K562 (cell line): Measurements from ENCODE around the gene NDRG3. TPM values are rescaled to one million over a fixed set of nuclear protein-coding genes. Genes with fewer than 3 reads are reported as not detected.

Source experiments
- ATAC-seq: fragments of 200-7000 bp; cut with Tn5 transposase; 3 replicates; pipeline ENCODE4 v1.9.1; 2020; ENCODE audit warnings: moderate library complexity
- BruUV-seq: library from RNA; stranded (reverse); fragments of 400-500 nt; replicated peaks from 2 replicates; lab custom pipeline; 2021; lab: Mats Ljungman, UMichigan
- CTCF ChIA-PET: fragments of 300-600 bp; formaldehyde crosslinking; extraction: SDS; loops from one replicate; lab custom pipeline; 2021; ENCODE audit warnings: low intra/inter-chr PET ratio; lab: Yijun Ruan, JAX
- POLR2A ChIA-PET: fragments of 300-600, 350-650 bp; sonication (Branson Sonifier 250); formaldehyde crosslinking; extraction: SDS; loops from one replicate; lab custom pipeline; 2021; ENCODE audit warnings: antibody characterized with exemption, inconsistent platforms; lab: Yijun Ruan, JAX
- DNase-seq, 4 experiments: peaks; one replicate each; pipeline versions ENCODE4 v3.0.0 to v3.0.0-alpha.2; 2011 to 2018; ENCODE audit warnings: low spot score in 3 of 4, mixed read lengths in 3 of 4; ENCODE audit errors: extremely low read depth in 1 of 4
- FAIRE-seq: peaks from 2 replicates; lab custom pipeline; 2011; peaks lifted over from hg19 to GRCh38; lab: Jason Lieb, UNC
- H2AFZ ChIP-seq: 2 replicates; pipeline ENCODE4 v1.6.0; 2011; ENCODE audit warnings: low read depth, low read length, control low read depth, inconsistent platforms
- H3K27ac ChIP-seq: fragments of 200-600 bp; 3 replicates; pipeline ENCODE4 v1.8.0; 2011; ENCODE audit warnings: low read depth, mild to moderate bottlenecking, control low read depth, inconsistent platforms, low read length, moderate library complexity, mixed read lengths; ENCODE audit errors: extremely low read depth
- H3K27me3 ChIP-seq, 2 experiments: fragments of 300-600 bp in 1 of 2; 2 replicates in 1 of 2; 3 replicates in 1 of 2; pipeline versions ENCODE4 v1.6.0 to v1.8.0; 2011; ENCODE audit warnings: inconsistent platforms in 2 of 2, low read length in 2 of 2, mild to moderate bottlenecking in 1 of 2, mixed read lengths in 1 of 2, moderate library complexity in 1 of 2; ENCODE audit not compliant: control insufficient read depth in 2 of 2, insufficient read depth in 2 of 2
- H3K36me3 ChIP-seq: fragments of 300-600 bp; 3 replicates; pipeline ENCODE4 v1.8.0; 2011; ENCODE audit warnings: mild to moderate bottlenecking, low read length, inconsistent platforms; ENCODE audit not compliant: control insufficient read depth, insufficient read depth
- H3K4me1 ChIP-seq, 2 experiments: fragments of 200-600 bp in 1 of 2; replicated peaks in 1 of 2; 2 replicates in 1 of 2; 3 replicates in 1 of 2; pipeline versions ENCODE4 v1.5.1 to v1.8.0; 2011; ENCODE audit warnings: inconsistent platforms in 2 of 2, low read length in 2 of 2, mild to moderate bottlenecking in 1 of 2, mixed read lengths in 1 of 2, moderate library complexity in 1 of 2; ENCODE audit not compliant: control insufficient read depth in 2 of 2, insufficient read depth in 2 of 2
- H3K4me2 ChIP-seq: 2 replicates; pipeline ENCODE4 v1.6.1; 2011; ENCODE audit warnings: low read length, control low read depth, inconsistent platforms, mixed read lengths; ENCODE audit not compliant: insufficient read depth
- H3K4me3 ChIP-seq: fragments of 200-600 bp; sonication (generic), shearing (Covaris generic); 2 replicates; pipeline ENCODE4 v1.5.1; 2016; ENCODE audit warnings: control low read depth, inconsistent platforms
- H3K79me2 ChIP-seq: fragments of 200-600 bp; 3 replicates; pipeline ENCODE4 v1.8.0; 2011; ENCODE audit warnings: low read length, inconsistent platforms; ENCODE audit not compliant: control insufficient read depth, insufficient read depth
- H3K9ac ChIP-seq, 2 experiments: 2 replicates each; pipeline versions ENCODE4 v1.6.0 to v1.6.1; 2011; ENCODE audit warnings: low read depth in 2 of 2, low read length in 2 of 2, control low read depth in 1 of 2, inconsistent platforms in 1 of 2, mild to moderate bottlenecking in 1 of 2, mixed read lengths in 1 of 2; ENCODE audit not compliant: insufficient read depth in 1 of 2
- H3K9me1 ChIP-seq: one replicate; pipeline ENCODE4 v1.6.0; 2011; ENCODE audit warnings: inconsistent platforms, mild to moderate bottlenecking, low read length, moderate library complexity; ENCODE audit not compliant: control insufficient read depth, insufficient read depth
- H3K9me3 ChIP-seq: replicated peaks from 2 replicates; pipeline ENCODE4 v1.5.1; 2011; ENCODE audit warnings: low read depth, low read length, inconsistent platforms; ENCODE audit not compliant: control insufficient read depth, insufficient read depth
- H4K20me1 ChIP-seq: replicated peaks from 2 replicates; pipeline ENCODE4 v1.6.1; 2011; ENCODE audit warnings: low read length, inconsistent platforms, mixed read lengths; ENCODE audit not compliant: control insufficient read depth, insufficient read depth
- CBFA2T3 ChIP-seq: fragments of 450-650 bp; IDR thresholded peaks from 2 replicates; pipeline ENCODE4 v1.6.1; 2017
- CTCF ChIP-seq, 3 experiments: IDR thresholded peaks in 2 of 3; conservative IDR thresholded peaks in 1 of 3; 2 replicates each; pipeline ENCODE4 v1.5.1; 2011 to 2012; ENCODE audit warnings: low read length in 3 of 3, mild to moderate bottlenecking in 3 of 3, control low read depth in 2 of 3, improper control_type of control experiment in 1 of 3, inconsistent platforms in 1 of 3, low read depth in 1 of 3, mixed read lengths in 1 of 3, moderate library complexity in 1 of 3; ENCODE audit not compliant: insufficient read depth in 2 of 3
- HMBOX1 ChIP-seq: sonication (generic); IDR thresholded peaks from 2 replicates; pipeline ENCODE4 v1.6.1; 2016
- MXI1 ChIP-seq: IDR thresholded peaks from 2 replicates; pipeline ENCODE4 v1.6.1; 2011; ENCODE audit warnings: low read depth, mild to moderate bottlenecking, improper control_type of control experiment, low read length
- RAD21 ChIP-seq, 2 experiments: fragments of 250-450 bp in 1 of 2; fragments of 450-650 bp in 1 of 2; sonication (Bioruptor Pico) in 1 of 2; formaldehyde crosslinking in 1 of 2; IDR thresholded peaks in 1 of 2; conservative IDR thresholded peaks in 1 of 2; 2 replicates each; pipeline versions ENCODE4 v1.4.0 to v1.8.0; 2020 to 2022; ENCODE audit warnings: mild to moderate bottlenecking in 2 of 2, moderate library complexity in 1 of 2
- RERE ChIP-seq: sonication (generic); formaldehyde crosslinking; IDR thresholded peaks from 2 replicates; pipeline ENCODE4 v1.8.0; 2023; ENCODE audit warnings: missing genetic modification reagents, mild to moderate bottlenecking, borderline replicate concordance
- SMARCA4 ChIP-seq: fragments of 450-650 bp; IDR thresholded peaks from 2 replicates; pipeline ENCODE4 v1.6.1; 2016
- SMARCB1 ChIP-seq: IDR thresholded peaks from 2 replicates; pipeline ENCODE4 v1.6.1; 2011; ENCODE audit warnings: improper control_type of control experiment, low read depth; ENCODE audit not compliant: insufficient read length
- TAL1 ChIP-seq: fragments of 450-650 bp; IDR thresholded peaks from 2 replicates; pipeline ENCODE4 v1.6.1; 2016; ENCODE audit warnings: mild to moderate bottlenecking
- ZBTB1 ChIP-seq: sonication (generic); formaldehyde crosslinking; IDR thresholded peaks from 2 replicates; pipeline ENCODE4 v1.8.1; 2023; ENCODE audit warnings: missing genetic modification reagents, low read depth, mild to moderate bottlenecking, borderline replicate concordance
- ZNF143 ChIP-seq: sonication (generic); formaldehyde crosslinking; IDR thresholded peaks from 2 replicates; pipeline ENCODE4 v1.9.0; 2022; ENCODE audit warnings: mild to moderate bottlenecking, missing genetic modification reagents
- ZNF398 ChIP-seq: fragments of 250-450 bp; sonication (Bioruptor Pico); IDR thresholded peaks from 2 replicates; pipeline ENCODE4 v1.8.0; 2021; ENCODE audit warnings: moderate library complexity, mild to moderate bottlenecking, inconsistent platforms
- WGBS: fragments of 100-300 bp; shearing (Covaris generic); methylation state at CpG from one replicate; pipeline ENCODE4 v1.1.6; 2016; ENCODE audit warnings: low coverage, mixed read lengths; ENCODE audit not compliant: insufficient coverage; ENCODE audit errors: missing lambda C conversion rate; 5-methylcytosine and 5-hydroxymethylcytosine counted together
- in situ Hi-C: fragments of 300-500 bp; cut with MboI; formaldehyde crosslinking; loops from 4 replicates; pipeline ENCODE4 v1.15.0; 2018; ENCODE audit warnings: inconsistent platforms, mixed read lengths
- intact Hi-C: fragments of 100-400 bp; cut with micrococcal nuclease; formaldehyde crosslinking; loops from 2 replicates; pipeline ENCODE4 v1.14.2; 2022
- polyA plus RNA-seq, 8 experiments: library from polyadenylated mRNA; depleted of rRNA in 4 of 8; stranded (reverse) in 5 of 8; unstranded in 3 of 8; fragments of >200 nt; fragmentation: Nextera tagmentation in 2 of 8; fragmentation: Illumina TruSeq in 1 of 8; extraction: Ambion mirVana in 2 of 8; extraction: Trizol in 1 of 8; gene quantifications; 2 replicates each; pipeline versions ENCODE4 v1.2.1 to v1.2.3, GENCODE V29; 2011 to 2014; ENCODE audit warnings: inconsistent platforms in 1 of 8, missing spikeins in 1 of 8
- total RNA-seq, 7 experiments: library from RNA; depleted of rRNA in 6 of 7; stranded (reverse); fragments of >200 nt in 6 of 7; fragmentation: Illumina TruSeq in 2 of 7; extraction: Trizol in 2 of 7; gene quantifications; 2 replicates each; pipeline versions ENCODE4 v1.2.1 to v1.2.3, GENCODE V29; 2011 to 2021; ENCODE audit warnings: low replicate concordance in 1 of 7

NDRG3 gene
- total and polyA plus RNA-seq, 9 of the 15 experiments (the other 6 are each of a cell fraction or from before 2014, with no cell fraction given), result 14.6 to 39.4 (median 24.4) TPM

- DNase-seq (no peak), FAIRE-seq (peak; percentile 52), ATAC-seq (no peak)
- ChIA-PET CTCF (no interaction called here), POLR2A (interaction anchor here (0.5 to 1.0 kb wide), 4 partner anchors 11 to 33 kb away, joined by 3 read pairs; partner anchors contain the start of gene DSN1)
- in situ Hi-C loops, result no loop called here
- BruUV-seq, result no TSS peak
- no peak overlapping the region for H2AFZ ChIP-seq
- no peaks in the 10 kb centered on the region for H3K36me3 ChIP-seq
- H3K9me1 ChIP-seq, result no peaks in the 10 kb centered on the region
- peaks cover 13 to 18% of the 10 kb centered on the region in 2 experiments for H3K4me1 ChIP-seq
- H3K27me3 ChIP-seq, result no peaks in the 10 kb centered on the region
- intact Hi-C loops, result loop anchor here (10.0 kb wide), 1 partner anchor 126 kb away; no protein-coding TSS in a partner anchor
- H3K79me2 ChIP-seq, result peaks cover 11% of the 10 kb centered on the region; the same call in 1 of the 3 replicates
- H3K9me3 ChIP-seq, result no peaks in the 10 kb centered on the region
- H3K9ac ChIP-seq, result no peak overlapping the region
- no peak overlapping the region for H3K4me2 ChIP-seq
- H3K4me3 ChIP-seq, result no peak overlapping the region
- H4K20me1 ChIP-seq, result 0 out of 2 replicates have a peak, but pooled peaks cover 2% of the 10 kb centered on the region
- no peak overlapping the region for H3K27ac ChIP-seq
- WGBS, result 13% methylated on average over 4 of the region's 4 CpGs
- no peak for TF ChIP-seq RAD21 (CRISPR knock-in tag; conservative IDR thresholded peaks at IDR 0.05 in 1 of 2, IDR thresholded peaks at IDR 0.05 in 1 of 2)
- TF ChIP-seq ZNF143 (CRISPR knock-in tag), result no peak
- TF ChIP-seq SMARCB1, result no peak
- 0 out of 2 replicates have a peak, but pooled peaks have one; percentile 8 for TF ChIP-seq HMBOX1
- TF ChIP-seq MXI1, result no peak
- no peak for TF ChIP-seq ZBTB1 (CRISPR knock-in tag)
- no peak for TF ChIP-seq SMARCA4
- no peak for TF ChIP-seq RERE (CRISPR knock-in tag)
- TF ChIP-seq CTCF (IDR thresholded peaks at IDR 0.05 in 2 of 3, conservative IDR thresholded peaks at IDR 0.05 in 1 of 3; ENCODE audit: insufficient read depth in 2 of 3, low read depth in 1 of 3, low read length in 3 of 3), result no peak
- peak; percentile 36; the same call in 1 of the 2 replicates for TF ChIP-seq TAL1
- TF ChIP-seq CBFA2T3, result peak; percentile 51
- TF ChIP-seq ZNF398 (CRISPR knock-in tag), result no peak
Observed at GRCh38 chr20:36741072-36741471, 4.8 kb downstream of the NDRG3 start.
